Smooth muscle cell (in vitro differentiated cells): ENCODE results near the gene PFKM. TPM values are rescaled to one million over a fixed set of nuclear protein-coding genes. Genes with fewer than 3 reads are reported as not detected.

Experiments
- DNase-seq: peaks from one replicate; lab custom pipeline; 2025; ENCODE audit not compliant: unreplicated experiment; lab: John Stamatoyannopoulos, UW
- H2AFZ ChIP-seq: fragments of 200-600 bp; sonication (generic); 2 replicates; pipeline ENCODE4 v1.6.0; 2016; ENCODE audit warnings: antibody characterized with exemption, low read depth, mild to moderate bottlenecking
- H3F3A ChIP-seq: fragments of 200-600 bp; sonication (generic); 2 replicates; pipeline ENCODE4 v1.6.0; 2017; ENCODE audit warnings: antibody characterized with exemption, low read depth
- H3K27ac ChIP-seq: fragments of 200-600 bp; sonication (generic); 2 replicates; pipeline ENCODE4 v1.5.1; 2016; ENCODE audit warnings: low read depth, mild to moderate bottlenecking
- H3K27me3 ChIP-seq: fragments of 200-600 bp; sonication (generic); 2 replicates; pipeline ENCODE4 v1.6.1; 2016; ENCODE audit warnings: low read depth, mild to moderate bottlenecking
- H3K36me3 ChIP-seq: fragments of 200-600 bp; sonication (generic); 2 replicates; pipeline ENCODE4 v1.5.1; 2016; ENCODE audit warnings: low read depth
- H3K4me1 ChIP-seq: fragments of 200-600 bp; sonication (generic); 2 replicates; pipeline ENCODE4 v1.5.1; 2016; ENCODE audit warnings: low read depth
- H3K4me2 ChIP-seq: fragments of 200-600 bp; sonication (generic); 2 replicates; pipeline ENCODE4 v1.6.0; 2016; ENCODE audit warnings: mild to moderate bottlenecking
- H3K4me3 ChIP-seq: fragments of 200-600 bp; sonication (generic); 2 replicates; pipeline ENCODE4 v1.5.1; 2016; ENCODE audit warnings: mild to moderate bottlenecking
- H3K79me2 ChIP-seq: fragments of 200-600 bp; sonication (generic); 2 replicates; pipeline ENCODE4 v1.6.0; 2016; ENCODE audit warnings: low read depth, mild to moderate bottlenecking
- H3K9ac ChIP-seq: fragments of 200-600 bp; sonication (generic); 2 replicates; pipeline ENCODE4 v1.6.0; 2016; ENCODE audit warnings: low read depth
- H3K9me3 ChIP-seq: fragments of 200-600 bp; sonication (generic); replicated peaks from 2 replicates; pipeline ENCODE4 v1.5.1; 2016; ENCODE audit warnings: low read depth
- H4K20me1 ChIP-seq: fragments of 200-600 bp; sonication (generic); 2 replicates; pipeline ENCODE4 v1.6.0; 2016; ENCODE audit warnings: low read depth
- WGBS: methylation state at CpG from one replicate; pipeline ENCODE4 v1.1.7; 2016; ENCODE audit warnings: low lambda C conversion rate; 5-methylcytosine and 5-hydroxymethylcytosine counted together
- polyA plus RNA-seq: library from polyadenylated mRNA; unstranded; fragments of >200 nt; fragmentation: Nextera tagmentation; extraction: Ambion mirVana; gene quantifications from 2 replicates; pipeline ENCODE4 v1.2.1, GENCODE V29; 2016
- total RNA-seq: library from RNA; depleted of rRNA; stranded (reverse); fragments of >200 nt; gene quantifications from 2 replicates; pipeline ENCODE4 v1.2.3, GENCODE V29; 2014
- TF ChIP-seq, protein P1 (sequence below): fragments of 200-600 bp; sonication (generic); IDR thresholded peaks from 2 replicates; pipeline ENCODE4 v1.5.1; 2017; ENCODE audit warnings: borderline replicate concordance, mild to moderate bottlenecking, antibody characterized with exemption; ENCODE audit not compliant: insufficient read depth, poor library complexity, severe bottlenecking

PFKM gene
- total and polyA plus RNA-seq, 2 experiments from 2014 or later = 26.6 to 37.1 TPM

DNA sequence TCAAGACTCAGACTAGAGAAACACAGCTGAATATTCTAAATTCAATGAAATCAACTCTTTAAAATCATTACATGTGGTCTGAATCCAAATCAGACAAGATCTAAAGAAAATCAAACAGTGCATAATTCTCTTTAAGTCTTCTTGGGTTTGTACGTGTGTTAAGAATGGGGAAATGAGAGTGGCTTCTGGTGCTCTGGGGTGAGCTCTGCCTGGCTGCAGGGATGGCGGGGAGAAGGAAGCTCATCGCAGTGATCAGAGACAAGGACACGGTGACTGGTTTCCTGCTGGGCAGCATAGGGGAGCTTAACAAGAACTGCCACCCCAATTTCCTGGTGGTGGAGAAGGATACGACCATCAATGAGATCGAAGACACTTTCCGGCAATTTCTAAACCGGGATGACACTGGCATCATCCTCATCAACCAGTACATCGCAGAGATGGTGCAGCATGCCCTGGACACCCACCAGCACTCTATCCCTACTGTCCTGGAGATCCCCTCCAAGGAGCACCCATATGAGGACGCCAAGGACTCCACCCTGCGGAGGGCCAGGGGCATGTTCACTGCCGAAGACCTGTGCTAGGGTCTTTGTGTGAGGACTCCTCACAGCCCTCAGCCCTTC, 34.2 kb upstream of the PFKM start:
- Histone ChIP-seq H3K4me3 (no peak overlapping the region), H3K36me3 (peaks cover 19% of the 10 kb centered on the region), H4K20me1 (no peaks in the 10 kb centered on the region), H2AFZ (no peak overlapping the region), H3K27me3 (no peaks in the 10 kb centered on the region), H3F3A (no peaks in the 10 kb centered on the region), H3K79me2 (no peaks in the 10 kb centered on the region), H3K4me2 (no peak overlapping the region), H3K9ac (no peak overlapping the region), H3K9me3 (no peaks in the 10 kb centered on the region), H3K27ac (no peak overlapping the region), H3K4me1 (no peaks in the 10 kb centered on the region)
- TF ChIP-seq, protein P1, sequence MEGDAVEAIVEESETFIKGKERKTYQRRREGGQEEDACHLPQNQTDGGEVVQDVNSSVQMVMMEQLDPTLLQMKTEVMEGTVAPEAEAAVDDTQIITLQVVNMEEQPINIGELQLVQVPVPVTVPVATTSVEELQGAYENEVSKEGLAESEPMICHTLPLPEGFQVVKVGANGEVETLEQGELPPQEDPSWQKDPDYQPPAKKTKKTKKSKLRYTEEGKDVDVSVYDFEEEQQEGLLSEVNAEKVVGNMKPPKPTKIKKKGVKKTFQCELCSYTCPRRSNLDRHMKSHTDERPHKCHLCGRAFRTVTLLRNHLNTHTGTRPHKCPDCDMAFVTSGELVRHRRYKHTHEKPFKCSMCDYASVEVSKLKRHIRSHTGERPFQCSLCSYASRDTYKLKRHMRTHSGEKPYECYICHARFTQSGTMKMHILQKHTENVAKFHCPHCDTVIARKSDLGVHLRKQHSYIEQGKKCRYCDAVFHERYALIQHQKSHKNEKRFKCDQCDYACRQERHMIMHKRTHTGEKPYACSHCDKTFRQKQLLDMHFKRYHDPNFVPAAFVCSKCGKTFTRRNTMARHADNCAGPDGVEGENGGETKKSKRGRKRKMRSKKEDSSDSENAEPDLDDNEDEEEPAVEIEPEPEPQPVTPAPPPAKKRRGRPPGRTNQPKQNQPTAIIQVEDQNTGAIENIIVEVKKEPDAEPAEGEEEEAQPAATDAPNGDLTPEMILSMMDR = no peak
- 98% methylated on average over 10 of the region's 12 CpGs for WGBS
- DNase-seq = no peak

DNA sequence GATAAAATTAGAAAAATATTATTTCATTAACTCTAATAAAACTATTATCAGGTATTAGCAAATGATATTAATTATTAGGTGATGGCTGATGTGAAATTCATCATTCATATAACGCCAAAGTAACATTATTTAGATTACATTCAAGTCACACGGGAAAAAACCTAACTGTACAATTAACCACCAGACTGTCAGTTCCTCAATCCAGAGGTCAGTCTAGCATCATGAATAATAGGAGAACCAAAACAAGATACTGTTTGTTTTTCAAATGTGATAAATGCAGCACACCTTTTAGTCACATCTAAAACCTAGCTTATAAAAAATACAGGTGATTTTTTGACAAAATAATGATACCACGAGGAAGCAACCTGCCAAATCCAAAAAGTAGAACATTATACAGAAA, 32.8 kb upstream of the PFKM start:
- H4K20me1 ChIP-seq = no peaks in the 10 kb centered on the region
- H3K4me2 ChIP-seq = no peak overlapping the region
- no peak overlapping the region for H2AFZ ChIP-seq
- TF ChIP-seq, protein P1 = no peak
- no peak overlapping the region for H3K4me3 ChIP-seq
- no peaks in the 10 kb centered on the region for H3K79me2 ChIP-seq
- H3K36me3 ChIP-seq = peaks cover 22% of the 10 kb centered on the region
- no peaks in the 10 kb centered on the region for H3K27me3 ChIP-seq
- no peak overlapping the region for H3K9ac ChIP-seq
- no peaks in the 10 kb centered on the region for H3F3A ChIP-seq
- no peaks in the 10 kb centered on the region for H3K4me1 ChIP-seq
- DNase-seq = no peak
- H3K27ac ChIP-seq = no peak overlapping the region
- WGBS = 94% methylated on average over 3 of the region's 3 CpGs
- H3K9me3 ChIP-seq = no peaks in the 10 kb centered on the region

DNA sequence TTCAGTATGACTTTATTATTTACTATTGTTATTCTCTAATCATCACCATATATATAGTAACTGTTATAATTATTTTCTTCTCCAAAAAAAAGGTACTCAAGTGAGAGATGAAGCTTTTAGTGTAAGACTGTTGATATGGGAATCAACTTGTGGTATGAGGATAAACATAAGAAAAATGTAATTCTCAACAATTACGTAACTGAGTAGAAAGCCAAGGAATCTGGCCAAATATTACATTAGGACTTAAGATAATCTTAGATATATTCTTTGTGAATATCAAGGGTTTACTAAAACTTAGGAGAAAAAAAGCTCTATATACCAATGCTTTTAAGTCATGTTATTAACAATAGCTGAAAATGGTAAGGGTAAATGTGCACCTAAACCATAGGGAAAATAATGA, 26.6 kb upstream of the PFKM start:
- TF ChIP-seq, protein P1 = no peak
- Histone ChIP-seq H3K9me3 (no peaks in the 10 kb centered on the region), H3K4me3 (no peak overlapping the region), H2AFZ (no peak overlapping the region), H3K4me2 (no peak overlapping the region), H3K27ac (no peak overlapping the region), H3K9ac (no peak overlapping the region), H3F3A (no peaks in the 10 kb centered on the region), H3K79me2 (peaks cover 4% of the 10 kb centered on the region), H3K27me3 (no peaks in the 10 kb centered on the region), H3K36me3 (peaks cover 25% of the 10 kb centered on the region), H3K4me1 (no peaks in the 10 kb centered on the region), H4K20me1 (no peaks in the 10 kb centered on the region)
- 93% methylated on average over 1 of the region's 1 CpG for WGBS
- no peak for DNase-seq

DNA sequence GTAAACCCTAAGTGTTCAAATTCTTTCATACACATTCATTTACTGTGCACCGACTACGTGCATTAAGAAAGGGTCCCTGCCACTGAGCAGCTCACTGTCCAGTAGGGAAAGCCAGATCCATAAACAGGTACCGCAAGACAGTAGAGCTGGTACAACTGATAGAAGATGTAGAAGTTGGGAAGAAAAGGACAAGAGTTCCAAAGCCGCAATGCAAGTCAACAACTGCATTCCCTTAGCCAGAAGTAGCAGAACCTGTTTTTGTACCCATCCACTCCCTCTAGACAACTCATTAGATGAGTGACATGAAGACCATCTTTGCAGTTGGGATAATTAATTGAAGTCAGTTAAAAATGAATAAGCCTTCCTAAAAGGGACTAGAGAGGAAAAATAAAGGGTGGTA, 14.6 kb upstream of the PFKM start:
- no peak overlapping the region for H3K9ac ChIP-seq
- TF ChIP-seq, protein P1 = no peak
- peaks cover 8% of the 10 kb centered on the region for H3K27me3 ChIP-seq
- peak overlapping the region; percentile 95 for H3K4me2 ChIP-seq
- no peak for DNase-seq
- peak overlapping the region; percentile 73 for H3K4me3 ChIP-seq
- peaks cover 13% of the 10 kb centered on the region for H3K4me1 ChIP-seq
- H3K9me3 ChIP-seq = no peaks in the 10 kb centered on the region
- no peaks in the 10 kb centered on the region for H4K20me1 ChIP-seq
- no peaks in the 10 kb centered on the region for H3K36me3 ChIP-seq
- H2AFZ ChIP-seq = no peak overlapping the region
- H3K27ac ChIP-seq = peak overlapping the region; percentile 96
- peaks cover 6% of the 10 kb centered on the region for H3F3A ChIP-seq
- H3K79me2 ChIP-seq = peaks cover 57% of the 10 kb centered on the region
- 69% methylated on average over 4 of the region's 4 CpGs for WGBS
